UCSD-AML1 (cell line): ENCODE data around the gene CSNK2A1.
"Not testable (repeated sequence)": the region's sequence is repeated elsewhere in the genome, so short reads cannot be mapped to it uniquely, and the experiment has no call there.

Source experiments
- DNase-seq: peaks from one replicate; lab custom pipeline; 2025; ENCODE audit not compliant: unreplicated experiment; lab: John Stamatoyannopoulos, UW

CSNK2A1 gene

DNA sequence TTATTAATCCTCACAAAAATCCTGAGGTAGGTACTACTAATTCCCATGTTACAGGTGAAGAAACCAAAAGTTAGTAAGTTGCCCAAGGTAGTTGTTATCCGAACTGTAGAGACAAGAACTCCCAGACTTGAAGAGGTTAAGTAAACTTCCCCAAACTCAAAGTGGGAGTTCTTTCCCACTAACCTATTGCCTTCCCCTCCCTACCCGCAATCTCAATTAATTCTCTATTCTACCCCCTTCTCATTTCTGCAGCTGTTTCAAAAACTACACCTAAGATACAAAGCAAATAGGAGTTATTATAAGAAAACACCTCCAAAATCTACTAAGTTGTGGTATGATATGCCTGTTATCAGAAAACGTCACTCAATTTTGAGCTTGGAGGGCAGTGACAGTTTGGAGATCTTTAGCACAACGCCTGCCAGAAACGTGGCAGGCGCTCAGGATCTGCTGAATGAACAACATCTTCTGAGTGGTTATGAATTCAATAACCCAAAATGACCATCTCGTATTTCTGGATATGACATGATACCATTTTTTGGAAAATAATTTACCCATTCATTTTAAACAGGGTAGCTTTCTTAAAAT, 7.1 kb downstream of the CSNK2A1 start:
- no peak for DNase-seq

DNA sequence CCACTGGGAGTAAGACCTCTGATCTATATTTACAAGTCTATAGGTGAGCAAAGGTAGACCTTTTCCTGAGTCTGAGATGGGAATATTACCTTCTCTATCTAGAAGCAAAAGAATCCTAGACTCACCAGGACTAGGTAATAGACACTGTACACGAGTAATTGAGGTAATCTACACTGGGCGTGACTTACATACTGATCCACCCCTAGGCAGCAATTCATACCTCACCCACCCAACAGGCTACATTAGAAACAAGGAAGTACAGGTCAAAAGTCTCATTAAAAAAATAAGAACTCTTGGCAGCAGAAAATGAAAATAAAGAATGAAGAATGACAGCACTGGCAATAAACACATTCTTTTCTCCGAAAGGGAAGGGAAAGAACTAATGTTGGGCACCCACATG, 7.6 kb downstream of the CSNK2A1 start:
- no peak for DNase-seq

DNA sequence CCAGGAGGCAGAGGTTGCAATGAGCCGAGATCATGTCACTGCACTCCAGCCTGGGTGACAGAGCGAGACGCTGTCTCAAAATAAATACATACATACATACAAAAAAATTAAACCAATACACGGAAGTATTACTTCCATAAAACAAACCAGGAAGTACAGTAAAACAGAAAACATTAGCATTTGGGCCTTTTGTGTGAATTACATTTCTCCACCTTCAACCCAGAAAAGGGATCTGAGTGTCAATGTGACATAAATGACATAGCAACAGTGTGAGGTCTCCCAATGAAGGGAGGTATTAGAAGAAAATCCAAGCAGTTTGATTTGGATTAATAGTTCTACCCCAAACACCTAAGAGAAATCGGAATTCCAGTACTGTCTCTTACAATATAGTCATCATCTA, 10.1 kb downstream of the CSNK2A1 start:
- DNase-seq: no peak

DNA sequence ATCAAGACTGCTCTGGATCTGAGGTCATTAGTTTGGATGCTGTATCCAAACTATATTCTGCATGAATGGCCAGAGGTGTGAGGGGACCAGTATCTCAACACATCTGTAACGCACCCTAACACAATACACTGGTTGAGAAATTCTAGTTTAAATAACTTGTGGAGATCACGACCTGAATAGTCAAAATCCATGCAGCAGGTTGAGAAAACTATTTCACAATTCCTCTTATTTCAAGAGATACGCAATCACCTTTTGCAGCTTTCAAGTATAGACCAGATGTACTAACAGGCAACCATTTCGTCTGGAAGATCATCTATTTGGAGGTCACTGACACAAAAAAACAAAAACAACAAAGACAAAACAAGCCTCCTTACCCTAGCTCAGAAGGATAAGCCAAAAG, 11.1 kb downstream of the CSNK2A1 start:
- no peak for DNase-seq

DNA sequence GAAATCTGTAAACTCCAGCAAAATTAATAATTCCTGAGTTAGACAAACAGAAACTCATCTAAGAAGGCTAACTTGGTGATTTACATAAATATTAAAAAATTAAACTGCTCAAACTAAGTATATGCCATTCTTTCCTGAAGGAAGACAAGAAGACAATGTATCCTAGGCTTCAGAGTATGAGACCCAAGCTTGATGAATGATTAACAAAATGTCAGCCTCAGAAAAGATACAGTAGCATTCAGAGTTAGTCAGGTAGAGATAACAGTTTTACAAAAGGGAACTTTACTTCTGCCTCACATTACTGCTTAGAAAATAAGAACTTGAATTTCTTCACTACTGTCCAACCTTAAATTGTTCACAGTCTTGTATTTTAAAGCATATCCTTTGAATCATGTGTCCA, 12.0 kb downstream of the CSNK2A1 start:
- no peak for DNase-seq

DNA sequence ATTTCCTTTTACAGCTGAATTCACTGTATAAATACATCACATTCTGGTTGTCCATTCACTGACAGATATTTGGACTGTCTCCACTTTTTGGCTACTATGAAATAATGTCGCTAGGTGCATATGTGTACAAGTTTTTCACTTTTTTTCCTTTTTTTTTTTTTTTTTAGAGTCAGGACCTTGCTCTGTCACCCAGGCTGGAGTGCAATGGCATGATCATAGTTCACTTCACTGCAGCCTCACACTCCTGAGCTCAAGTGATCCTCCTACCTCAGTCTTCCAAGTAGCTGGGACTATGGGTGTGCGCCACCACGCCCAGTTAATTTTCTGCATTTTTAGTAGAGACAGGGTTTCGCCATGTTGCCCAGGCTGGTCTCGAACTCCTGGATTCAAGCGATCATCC, 13.3 kb downstream of the CSNK2A1 start:
- no peak for DNase-seq

DNA sequence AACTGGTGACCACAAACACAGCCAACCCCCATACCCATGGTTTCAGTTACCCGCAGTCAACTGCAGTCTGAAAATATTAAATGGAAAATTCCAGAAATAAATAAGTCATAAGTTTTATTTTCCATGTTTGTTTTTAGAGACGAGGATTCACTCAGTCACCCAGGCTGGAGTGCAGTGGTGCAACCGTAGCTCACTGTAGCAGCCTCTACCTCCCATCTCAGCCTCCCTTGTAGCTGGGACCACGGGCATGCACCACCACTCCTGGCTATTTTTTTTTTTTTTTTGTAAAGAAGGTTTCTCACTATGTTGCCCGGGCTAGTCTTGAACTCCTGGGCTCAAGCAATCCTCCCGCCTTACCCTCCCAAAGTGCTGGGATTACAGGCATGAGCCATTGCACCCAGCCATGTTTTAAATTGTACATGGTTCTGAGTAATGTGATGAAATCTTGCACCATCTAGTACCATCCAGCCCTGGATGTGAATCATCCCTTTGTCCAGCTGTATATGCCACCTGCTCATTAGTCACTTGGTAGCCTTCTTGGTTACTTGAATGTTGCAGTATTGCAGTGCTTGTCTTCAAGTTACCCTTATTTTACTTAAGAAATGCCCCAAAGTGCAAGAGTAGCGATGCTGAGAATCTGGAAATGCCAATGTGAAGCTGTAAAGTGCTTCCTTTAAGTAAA, 14.5 kb downstream of the CSNK2A1 start:
- DNase-seq: no peak

DNA sequence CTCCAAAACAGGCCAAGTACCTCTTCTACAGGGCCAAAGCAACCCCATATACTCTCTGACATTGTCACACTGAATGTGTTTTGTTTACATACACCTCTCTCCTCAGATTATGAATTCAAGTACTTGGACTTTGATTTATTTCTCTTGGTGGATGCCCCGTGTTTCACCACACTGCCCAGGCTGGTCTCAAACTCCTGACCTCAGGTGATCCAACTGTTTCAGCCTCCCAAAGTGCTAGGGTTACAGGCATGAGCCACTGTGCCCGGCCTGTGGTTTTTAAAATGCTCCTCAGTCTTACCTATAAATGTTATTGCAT, 16.1 kb downstream of the CSNK2A1 start:
- DNase-seq: no peak

DNA sequence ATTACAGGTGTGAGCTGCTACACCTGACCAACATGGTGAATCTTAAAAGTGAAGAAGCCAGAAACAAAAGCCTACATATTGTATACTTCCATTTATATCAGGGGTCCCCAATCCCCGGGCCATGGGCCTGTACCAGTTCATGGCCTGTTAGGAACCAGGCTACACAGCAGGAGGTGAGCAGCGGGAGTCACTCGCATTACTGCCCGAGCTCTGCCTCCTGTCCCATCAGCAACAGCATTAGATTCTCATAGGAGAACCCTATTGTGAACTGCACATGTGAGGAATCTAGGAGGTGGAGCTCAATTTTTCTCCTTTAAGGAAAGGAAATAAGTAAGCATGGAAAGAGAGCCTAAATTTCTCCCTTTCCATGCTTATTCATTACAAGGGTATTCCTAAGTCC, 21.7 kb downstream of the CSNK2A1 start:
- DNase-seq: no peak

DNA sequence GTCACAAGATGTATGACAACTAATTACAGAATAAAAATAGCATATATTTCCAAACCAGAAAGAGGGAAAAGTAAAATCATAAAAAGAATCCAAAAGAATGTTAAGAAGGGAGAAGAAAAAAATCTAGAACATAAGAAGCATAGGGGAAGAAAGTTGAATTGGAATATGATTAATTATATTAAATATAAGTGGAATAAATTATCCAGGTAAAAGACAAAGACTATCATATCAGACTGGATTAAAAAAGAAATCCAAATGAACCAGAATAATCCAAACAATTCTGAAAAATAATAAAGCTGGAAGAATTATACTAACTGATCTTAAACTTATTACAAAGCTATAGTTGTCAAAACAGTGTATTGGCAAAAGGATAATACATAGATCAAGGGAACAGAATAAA, 23.6 kb downstream of the CSNK2A1 start:
- DNase-seq: no peak

DNA sequence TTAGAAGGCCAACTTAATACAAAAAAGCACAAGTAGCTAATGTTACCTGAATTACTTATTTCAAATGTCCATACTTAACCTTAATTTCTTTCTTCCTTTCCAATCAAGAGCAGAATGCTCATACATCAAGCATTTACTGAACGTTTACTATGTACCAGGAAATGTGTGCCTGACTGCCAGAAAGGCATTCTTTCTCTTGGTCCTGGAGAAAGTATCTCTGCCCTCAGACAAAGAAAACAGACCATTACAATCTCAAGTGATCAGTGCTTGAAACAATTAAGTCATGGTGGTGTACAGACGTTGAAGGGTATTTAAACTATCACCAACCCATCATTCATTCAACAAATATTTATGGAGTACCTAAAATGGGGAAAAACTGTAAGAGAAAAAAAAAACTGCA, 26.4 kb downstream of the CSNK2A1 start:
- DNase-seq: no peak

DNA sequence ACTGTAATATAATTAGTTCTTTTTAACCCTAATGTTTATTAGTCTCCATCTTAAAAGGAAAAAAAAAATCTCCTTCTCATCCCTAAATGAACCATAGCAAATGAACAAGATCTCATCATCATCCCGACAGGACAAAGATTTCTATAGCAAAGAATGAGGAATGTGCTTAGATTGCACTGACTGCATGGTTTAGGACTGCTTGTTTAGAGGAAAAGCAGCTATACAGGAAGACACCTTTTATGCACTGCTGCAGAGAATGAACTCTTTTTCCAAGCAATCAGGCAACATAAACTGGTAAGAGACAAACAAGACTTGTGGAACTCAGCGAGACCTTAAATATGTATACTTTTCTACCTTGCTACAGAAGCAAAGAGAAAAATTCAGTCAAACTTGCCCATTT, 26.8 kb downstream of the CSNK2A1 start:
- DNase-seq: no peak

DNA sequence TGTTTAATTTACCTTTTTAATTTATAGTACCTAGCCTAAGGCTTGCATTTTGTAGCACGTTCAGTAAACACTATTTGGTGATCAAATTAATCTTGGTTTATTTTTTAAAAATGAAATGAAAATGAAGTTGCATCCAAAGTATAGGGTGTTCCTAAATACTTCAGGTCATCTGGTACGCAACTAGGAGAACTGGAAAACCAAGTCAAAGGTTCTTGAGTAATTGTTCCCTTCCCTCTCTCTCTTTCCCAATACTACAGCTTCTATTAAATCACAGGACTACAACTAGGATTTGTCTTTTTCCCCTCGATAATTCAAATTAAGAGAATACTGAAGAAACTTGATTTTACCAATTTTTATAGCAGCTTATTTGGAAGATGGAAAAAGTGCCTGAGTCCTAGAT, 27.9 kb downstream of the CSNK2A1 start:
- no peak for DNase-seq

DNA sequence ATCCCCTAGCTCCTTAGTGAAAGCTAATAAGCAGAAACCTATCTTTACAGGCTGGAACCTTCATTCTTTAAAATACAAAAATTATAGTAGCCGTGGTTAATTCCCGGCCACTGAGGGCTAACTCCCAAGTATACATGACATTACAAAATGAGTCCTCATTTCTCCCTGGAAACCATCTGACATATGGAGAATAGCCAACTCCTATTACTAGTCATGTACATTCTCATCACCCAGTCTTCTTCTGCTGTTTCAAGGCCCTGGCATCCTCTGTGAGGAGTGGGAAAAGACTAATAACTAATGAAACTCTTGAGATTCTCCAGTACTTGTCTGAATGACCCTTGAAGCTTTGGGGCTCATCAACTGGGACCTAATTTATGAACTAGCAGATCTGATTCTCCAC, 30.2 kb downstream of the CSNK2A1 start:
- DNase-seq: no peak

DNA sequence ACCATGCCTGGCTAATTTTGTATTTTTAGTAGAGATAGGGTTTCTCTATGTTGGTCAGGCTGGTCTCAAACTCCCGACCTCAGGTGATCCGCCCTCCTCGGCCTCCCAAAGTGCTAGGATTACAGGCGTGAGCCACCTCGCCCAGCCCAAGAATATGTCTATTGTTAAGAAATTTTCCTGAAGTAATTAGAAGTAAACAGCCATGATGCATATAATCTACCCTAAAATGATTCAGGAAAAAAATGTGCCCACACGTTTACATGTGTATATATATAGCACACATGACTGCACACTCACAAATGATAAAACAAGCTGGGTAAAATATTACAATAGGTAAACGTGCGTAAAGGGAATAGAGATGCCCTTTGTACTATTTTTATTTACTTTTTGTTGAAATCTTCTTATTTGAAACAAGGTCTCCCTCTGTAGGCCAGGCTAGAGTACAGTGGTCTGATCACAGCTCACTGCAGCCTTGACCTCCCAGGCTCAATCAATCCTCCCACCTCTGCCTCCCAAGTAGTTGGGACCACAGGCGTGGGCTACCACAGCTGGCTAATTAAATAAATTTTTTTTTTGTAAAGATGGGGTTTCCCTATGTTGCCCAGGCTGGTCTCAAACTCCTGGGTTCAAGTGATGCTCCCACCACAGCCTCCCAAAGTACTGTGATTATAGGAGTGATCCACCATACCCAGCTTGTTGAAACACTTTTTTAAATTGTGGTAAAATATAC, 33.1 kb downstream of the CSNK2A1 start:
- DNase-seq: not testable (repeated sequence)

DNA sequence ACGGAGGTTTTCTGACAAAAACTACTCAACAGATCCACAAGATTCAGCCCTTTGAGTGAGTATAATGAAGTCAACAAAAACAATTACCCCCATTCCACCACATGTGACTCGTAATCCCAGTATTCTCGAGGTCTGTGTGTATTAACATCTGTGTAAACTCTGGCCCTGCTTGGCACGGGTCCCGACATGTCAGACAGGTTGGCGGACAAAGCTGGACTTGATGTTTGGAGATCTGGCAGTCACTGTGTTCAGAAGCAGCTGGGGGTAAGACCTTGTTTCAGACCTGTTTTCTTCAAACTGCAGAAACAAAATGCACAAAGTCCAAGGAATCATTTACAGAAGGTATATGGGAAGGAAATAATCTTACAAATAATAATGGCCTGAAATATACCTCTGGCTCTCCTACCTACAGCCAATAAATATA, 35.2 kb downstream of the CSNK2A1 start:
- not testable (repeated sequence) for DNase-seq

DNA sequence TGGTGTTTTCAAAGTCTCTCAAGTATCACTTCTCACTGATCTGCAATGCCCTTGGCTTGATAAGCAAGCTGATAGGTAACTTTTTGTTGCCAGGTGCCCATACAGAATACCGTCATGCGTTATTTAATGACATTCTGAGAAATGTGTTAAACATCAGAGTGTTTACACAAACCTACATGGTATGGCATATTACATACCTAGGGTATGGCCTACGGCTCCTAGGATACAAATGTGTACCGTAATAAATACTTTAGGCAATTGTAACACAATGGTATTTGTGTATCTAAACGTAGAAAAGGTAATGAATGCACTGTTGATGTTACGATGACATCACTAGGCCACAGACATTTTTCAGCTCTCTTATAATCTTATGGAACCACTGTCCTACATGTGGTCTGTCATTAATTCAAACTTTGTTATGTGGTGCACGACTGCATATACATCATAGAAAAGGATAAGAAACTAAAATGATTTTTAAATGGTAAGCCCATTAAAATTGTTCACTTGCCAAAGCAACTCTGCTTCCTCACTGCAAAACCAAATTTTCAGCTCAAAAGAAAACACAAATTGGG, 35.7 kb downstream of the CSNK2A1 start:
- no peak for DNase-seq

DNA sequence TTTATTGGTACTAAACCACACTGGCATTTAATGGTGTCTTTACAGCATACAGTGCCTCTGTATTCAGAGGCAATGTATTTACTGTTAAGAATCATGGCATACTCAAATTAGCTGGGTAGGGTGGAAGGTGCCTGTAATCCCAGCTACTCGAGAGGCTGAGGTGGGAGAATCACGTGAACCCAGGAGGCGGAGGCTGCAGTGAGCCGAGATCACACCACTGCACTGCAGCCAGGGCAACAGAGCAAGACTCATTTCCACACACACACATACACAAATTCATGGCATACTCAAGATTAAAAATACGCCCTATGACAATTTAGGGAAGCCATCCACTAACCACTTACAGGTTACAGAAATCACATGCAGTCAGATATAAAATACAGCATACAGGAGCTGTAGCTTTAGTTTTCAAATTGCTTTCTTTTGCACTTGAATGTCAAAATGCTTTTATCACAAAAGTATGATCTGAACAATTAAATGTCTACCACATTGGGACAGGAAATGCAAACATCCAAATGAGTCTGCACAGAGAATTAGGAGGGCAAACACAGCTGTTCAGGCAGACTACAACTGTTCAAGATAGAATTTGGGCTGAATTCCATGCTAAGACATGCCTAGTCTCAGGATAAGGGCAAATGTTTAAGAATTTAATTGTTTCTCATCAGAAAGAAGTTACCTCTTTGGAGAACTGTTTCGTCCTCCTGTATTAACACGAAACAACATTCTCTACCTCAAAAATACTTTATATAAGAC, 36.4 kb downstream of the CSNK2A1 start:
- no peak for DNase-seq

DNA sequence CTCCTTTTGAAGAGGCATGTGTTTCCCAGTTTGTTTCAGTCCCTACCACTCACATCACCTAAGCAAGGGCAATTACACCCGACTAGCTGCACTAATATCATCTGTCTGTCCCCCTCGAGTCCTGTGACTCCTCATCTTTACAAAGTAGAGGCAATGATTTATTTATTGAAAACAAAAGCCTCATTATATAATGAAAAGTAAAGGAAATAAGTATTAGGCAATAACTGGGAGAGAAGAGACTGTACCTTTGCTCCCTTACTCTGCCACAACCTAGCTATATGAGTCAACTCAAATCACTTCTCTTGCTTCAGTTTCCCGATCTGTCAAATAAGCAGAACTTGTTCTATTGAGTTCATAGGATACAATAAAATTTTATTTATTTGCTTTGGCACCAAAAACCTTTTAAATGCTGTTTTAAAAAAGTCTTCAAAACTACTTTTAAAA, 38.9 kb downstream of the CSNK2A1 start:
- DNase-seq: no peak

DNA sequence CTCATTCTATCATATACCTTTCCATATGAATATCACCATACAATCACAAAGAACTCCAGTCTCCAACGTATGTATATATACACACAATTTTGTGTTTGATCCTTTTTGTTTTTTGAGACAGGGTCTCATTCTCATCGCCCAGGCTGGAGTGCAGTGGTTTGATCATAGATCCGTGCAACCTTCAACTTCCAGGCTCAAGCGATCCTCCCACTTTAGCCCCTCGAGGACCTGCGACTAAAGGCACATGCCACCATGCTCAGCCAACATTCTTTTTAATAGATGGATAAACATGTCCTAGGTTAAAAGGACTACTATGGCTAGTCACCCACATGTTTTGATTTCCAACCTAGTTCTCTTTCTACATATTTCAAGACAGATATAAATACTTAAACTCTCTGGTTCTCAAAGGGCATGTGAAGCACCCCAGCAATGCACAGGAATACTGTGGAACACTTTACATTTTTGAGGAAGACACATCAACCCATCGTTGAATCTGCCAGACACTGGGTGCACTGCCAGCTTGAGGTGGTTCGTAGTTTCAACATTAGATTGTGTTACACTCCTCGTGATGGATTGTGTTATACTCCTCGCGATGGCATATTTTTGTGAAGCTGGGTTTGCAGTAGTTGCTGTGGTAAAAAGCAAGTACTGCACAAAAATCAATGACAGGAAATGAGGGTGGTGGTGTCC, 40.4 kb downstream of the CSNK2A1 start:
- DNase-seq: no peak

DNA sequence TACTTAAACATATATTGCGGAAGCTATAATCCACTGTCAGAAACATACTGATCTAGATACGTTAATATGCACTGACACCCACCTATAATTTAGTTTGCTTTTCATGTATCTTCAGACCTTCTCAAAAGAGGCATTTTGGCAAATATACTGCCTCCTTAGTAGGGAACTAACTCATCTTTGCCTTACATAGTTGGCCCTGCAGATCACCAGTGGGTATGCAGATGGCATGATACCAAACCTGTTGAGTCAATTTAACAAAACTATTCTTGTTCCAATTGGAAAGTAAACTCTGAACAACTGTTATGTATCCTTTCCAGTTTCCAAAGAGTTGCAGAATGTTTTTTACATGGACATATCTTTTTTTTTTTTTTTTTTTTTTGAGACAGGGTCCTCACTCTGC, 45.6 kb downstream of the CSNK2A1 start:
- no peak for DNase-seq
